Heart left ventricle (tissue), 13 donors: Measurements from ENCODE around the gene AHCTF1.

Source experiments
- POLR2A ChIP-seq, 2 donors: fragments of 450-650 bp; IDR thresholded peaks; one replicate each; pipeline ENCODE4 v1.6.1; 2017; ENCODE audit warnings: antibody characterized with exemption in 2 of 2, mild to moderate bottlenecking in 2 of 2, moderate library complexity in 2 of 2
- TF ChIP-seq, protein P1 (sequence below), 12 donors: fragments of 200-600 bp; sonication (generic) in 4 of 12; IDR thresholded peaks; one replicate each; pipeline versions ENCODE4 v1.5.0 to v1.8.0; 2018 to 2022; ENCODE audit warnings: antibody characterized with exemption in 12 of 12, mild to moderate bottlenecking in 5 of 12
- donor health status: ischemic (EF 13 %, LVEDD 7.1; RV severe dilation, severe dysfunction).
- donor health status: DM: no; HTN: yes; CAD: no.
- donor health status: DM: no; HTN: no; CAD: no.
- donor health status: ischemic (EF 25% LVEDD 6.9; RV normal size, moderate dysfunction).
- donor health status: ischemic (EF 25% LVEDD 5.7; RV mildly dilated, moderate dysfunction).
- donor health status: ischemic (EF 35%, LVEDD 5.7; RV mildly dilated, moderate dysfunction).
- donor health status: nonischemic (EF 11% LVEDD 7.7; RV severe dilation, severe dysfunction).
- donor health status: DM: yes; HTN: yes; CAD: no.
- donor health status: PGD.
- donor health status: ischemic (EF 29% LVEDD 5.4; RV normal size, mild dysfunction).
- donor health status: nonischemic (EF 23%, LVEDD 6.1; RV moderate dilation, normal function).

DNA sequence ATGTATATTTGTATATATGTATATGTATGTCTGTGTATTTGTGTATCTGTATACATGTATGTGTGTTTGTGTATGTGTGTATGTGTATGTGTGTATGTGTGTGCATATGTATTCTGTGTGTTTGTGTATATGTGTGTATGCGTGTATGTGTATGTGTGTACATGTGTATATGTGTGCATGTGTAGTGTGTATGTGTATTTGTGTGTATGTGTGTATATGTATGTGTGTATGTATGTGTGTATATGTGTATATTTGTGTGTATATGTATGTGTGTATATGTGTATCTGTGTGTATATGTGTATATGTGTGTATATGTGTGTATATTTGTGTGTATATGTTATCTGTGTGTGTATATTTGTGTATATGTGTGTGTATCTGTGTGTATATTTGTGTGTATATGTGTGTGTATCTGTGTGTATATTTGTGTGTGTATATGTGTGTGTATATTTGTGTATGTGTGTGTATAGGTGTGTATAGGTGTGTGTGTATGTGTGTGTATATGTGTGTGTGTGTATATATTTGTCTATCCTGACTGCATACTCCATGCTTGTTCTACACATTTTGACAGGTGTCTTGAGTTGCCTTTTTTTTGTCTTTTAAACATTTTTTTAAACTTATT, 106.1 kb downstream of the AHCTF1 start:
- TF ChIP-seq, protein P1, sequence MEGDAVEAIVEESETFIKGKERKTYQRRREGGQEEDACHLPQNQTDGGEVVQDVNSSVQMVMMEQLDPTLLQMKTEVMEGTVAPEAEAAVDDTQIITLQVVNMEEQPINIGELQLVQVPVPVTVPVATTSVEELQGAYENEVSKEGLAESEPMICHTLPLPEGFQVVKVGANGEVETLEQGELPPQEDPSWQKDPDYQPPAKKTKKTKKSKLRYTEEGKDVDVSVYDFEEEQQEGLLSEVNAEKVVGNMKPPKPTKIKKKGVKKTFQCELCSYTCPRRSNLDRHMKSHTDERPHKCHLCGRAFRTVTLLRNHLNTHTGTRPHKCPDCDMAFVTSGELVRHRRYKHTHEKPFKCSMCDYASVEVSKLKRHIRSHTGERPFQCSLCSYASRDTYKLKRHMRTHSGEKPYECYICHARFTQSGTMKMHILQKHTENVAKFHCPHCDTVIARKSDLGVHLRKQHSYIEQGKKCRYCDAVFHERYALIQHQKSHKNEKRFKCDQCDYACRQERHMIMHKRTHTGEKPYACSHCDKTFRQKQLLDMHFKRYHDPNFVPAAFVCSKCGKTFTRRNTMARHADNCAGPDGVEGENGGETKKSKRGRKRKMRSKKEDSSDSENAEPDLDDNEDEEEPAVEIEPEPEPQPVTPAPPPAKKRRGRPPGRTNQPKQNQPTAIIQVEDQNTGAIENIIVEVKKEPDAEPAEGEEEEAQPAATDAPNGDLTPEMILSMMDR (IDR thresholded peaks at IDR 0.05) = no peak
- no peak for TF ChIP-seq POLR2A (IDR thresholded peaks at IDR 0.05)
